ENCODE measurements around the gene SPANXN5.
"Not testable (repeated sequence)": the region's sequence is repeated elsewhere in the genome, so short reads cannot be mapped to it uniquely, and the experiment has no call there.

- not testable (repeated sequence) for TF ChIP-seq CTCF, POLR2A (IDR thresholded peaks at IDR 0.05)
These were observed 23.7 kb downstream of the SPANXN5 start for GRCh38 chrX:52773504-52773903.

Data from Peyer's patch (tissue), 4 donors.